H1 (cell line): ENCODE results near the gene GOLGA6B. TPM values are rescaled to one million over a fixed set of nuclear protein-coding genes. Genes with fewer than 3 reads are reported as not detected.

Experiments used
- CTCF ChIA-PET: fragments of 300-600 bp; sonication (Branson Sonifier 250); formaldehyde crosslinking; loops from one replicate; lab custom pipeline; 2021; ENCODE audit not compliant: partially characterized antibody; lab: Charles Lee
- POLR2A ChIA-PET: fragments of 300-600 bp; sonication (Branson Sonifier 250); formaldehyde crosslinking; loops from one replicate; lab custom pipeline; 2021; ENCODE audit warnings: inconsistent platforms; ENCODE audit not compliant: partially characterized antibody; lab: Charles Lee
- DNase-seq, 2 experiments: peaks; one replicate each; pipeline versions ENCODE4 v3.0.0 to v3.0.0-alpha.2; 2010 to 2022; ENCODE audit warnings: low spot score in 2 of 2, low read depth in 1 of 2, mixed read lengths in 1 of 2
- FAIRE-seq: peaks from 2 replicates; lab custom pipeline; 2011; peaks lifted over from hg19 to GRCh38; lab: Jason Lieb, UNC
- H2AFZ ChIP-seq: 2 replicates; pipeline ENCODE4 v1.8.1; 2012; ENCODE audit warnings: low read length, inconsistent platforms
- H2AK5ac ChIP-seq: 2 replicates; pipeline ENCODE4 v1.6.1; 2013; ENCODE audit warnings: low read depth, low read length
- H2BK120ac ChIP-seq: replicated peaks from 2 replicates; pipeline ENCODE3; 2013; ENCODE audit warnings: low read depth, low read length, inconsistent platforms
- H2BK12ac ChIP-seq: 2 replicates; pipeline ENCODE4 v1.6.1; 2013; ENCODE audit warnings: low read depth, low read length
- H2BK15ac ChIP-seq: 2 replicates; pipeline ENCODE4 v1.6.1; 2013; ENCODE audit warnings: low read length
- H2BK20ac ChIP-seq: 2 replicates; pipeline ENCODE4 v1.6.1; 2013; ENCODE audit warnings: low read length
- H2BK5ac ChIP-seq: 2 replicates; pipeline ENCODE4 v1.6.1; 2013; ENCODE audit warnings: low read depth, low read length
- H3K14ac ChIP-seq: 2 replicates; pipeline ENCODE4 v1.6.1; 2013; ENCODE audit warnings: inconsistent platforms; ENCODE audit not compliant: insufficient read length
- H3K18ac ChIP-seq: 2 replicates; pipeline ENCODE4 v1.6.1; 2013; ENCODE audit warnings: low read length; ENCODE audit errors: extremely low read depth
- H3K23ac ChIP-seq: 2 replicates; pipeline ENCODE4 v1.6.1; 2013; ENCODE audit warnings: inconsistent platforms; ENCODE audit not compliant: insufficient read length
- H3K23me2 ChIP-seq: 2 replicates; pipeline ENCODE4 v1.6.1; 2013; ENCODE audit warnings: low read depth, low read length
- H3K27ac ChIP-seq: 2 replicates; pipeline ENCODE4 v1.6.1; 2011; ENCODE audit warnings: low read depth, low read length, inconsistent platforms
- H3K27me3 ChIP-seq, 4 experiments: replicated peaks in 1 of 4; 1 replicate in 1 of 4; 2 replicates in 3 of 4; pipeline versions ENCODE4 v1.6.1 to v1.8.1; 2011 to 2013; ENCODE audit warnings: low read length in 3 of 4, mild to moderate bottlenecking in 3 of 4, inconsistent platforms in 2 of 4, mixed read lengths in 2 of 4, moderate library complexity in 1 of 4; ENCODE audit not compliant: control insufficient read depth in 3 of 4, insufficient read depth in 3 of 4; ENCODE audit errors: extremely low read depth in 1 of 4
- H3K36me3 ChIP-seq, 4 experiments: 2 replicates each; pipeline versions ENCODE4 v1.6.1 to v1.8.1; 2011 to 2013; ENCODE audit warnings: mild to moderate bottlenecking in 4 of 4, low read length in 3 of 4, moderate library complexity in 2 of 4, control low read depth in 1 of 4, inconsistent platforms in 1 of 4; ENCODE audit not compliant: insufficient read depth in 4 of 4, control insufficient read depth in 2 of 4
- H3K4ac ChIP-seq: replicated peaks from 2 replicates; pipeline ENCODE3; 2013; ENCODE audit warnings: low read length, low read depth, mixed read lengths, inconsistent platforms; ENCODE audit not compliant: insufficient read length
- H3K4me1 ChIP-seq, 4 experiments: replicated peaks in 1 of 4; 1 replicate in 1 of 4; 2 replicates in 3 of 4; pipeline versions ENCODE4 v1.6.1 to v1.8.1; 2011 to 2013; ENCODE audit warnings: low read length in 3 of 4, inconsistent platforms in 2 of 4, mixed read lengths in 1 of 4; ENCODE audit not compliant: insufficient read depth in 4 of 4, control insufficient read depth in 3 of 4
- H3K4me2 ChIP-seq, 2 experiments: 2 replicates each; pipeline versions ENCODE4 v1.6.1 to v1.8.1; 2011 to 2013; ENCODE audit warnings: low read depth in 2 of 2, low read length in 2 of 2, control low read depth in 1 of 2, inconsistent platforms in 1 of 2, mild to moderate bottlenecking in 1 of 2; ENCODE audit not compliant: insufficient read depth in 1 of 2
- H3K4me3 ChIP-seq, 4 experiments: fragments of 200-600, 300-600 bp in 1 of 4; sonication (generic), shearing (Covaris generic), sonication (Bioruptor Twin) in 1 of 4; 2 replicates each; pipeline versions ENCODE4 v1.5.1 to v1.8.1; 2011 to 2016; ENCODE audit warnings: low read length in 4 of 4, low read depth in 3 of 4, control low read depth in 2 of 4, inconsistent platforms in 2 of 4, mild to moderate bottlenecking in 2 of 4, mixed read lengths in 1 of 4, moderate library complexity in 1 of 4; ENCODE audit not compliant: insufficient read depth in 2 of 4; ENCODE audit errors: extremely low read depth in 1 of 4
- H3K56ac ChIP-seq: replicated peaks from 2 replicates; pipeline ENCODE3; 2013; ENCODE audit warnings: low read depth, mild to moderate bottlenecking, mixed read lengths, low read length, inconsistent platforms; ENCODE audit not compliant: insufficient read length
- H3K79me1 ChIP-seq: 2 replicates; pipeline ENCODE4 v1.6.1; 2013; ENCODE audit warnings: low read depth, low read length, control low read depth
- H3K79me2 ChIP-seq, 2 experiments: 2 replicates each; pipeline versions ENCODE4 v1.6.1 to v1.8.1; 2012 to 2013; ENCODE audit warnings: low read length in 2 of 2, mild to moderate bottlenecking in 2 of 2, inconsistent platforms in 1 of 2; ENCODE audit not compliant: insufficient read depth in 2 of 2, control insufficient read depth in 1 of 2
- H3K9ac ChIP-seq, 4 experiments: replicated peaks in 1 of 4; 1 replicate in 1 of 4; 2 replicates in 3 of 4; pipeline versions ENCODE4 v1.6.1 to v1.8.1; 2011 to 2013; ENCODE audit warnings: low read depth in 3 of 4, low read length in 3 of 4, control low read depth in 2 of 4, mild to moderate bottlenecking in 2 of 4, moderate library complexity in 2 of 4, inconsistent platforms in 1 of 4; ENCODE audit errors: extremely low read depth in 1 of 4
- H3K9me3 ChIP-seq, 2 experiments: 2 replicates each; pipeline versions ENCODE4 v1.6.1 to v1.8.1; 2012 to 2013; ENCODE audit warnings: mild to moderate bottlenecking in 2 of 2, moderate library complexity in 2 of 2, control low read depth in 1 of 2, inconsistent platforms in 1 of 2, low read depth in 1 of 2, low read length in 1 of 2, mixed read lengths in 1 of 2; ENCODE audit not compliant: insufficient read depth in 2 of 2
- H4K20me1 ChIP-seq, 2 experiments: replicated peaks in 1 of 2; 2 replicates each; pipeline versions ENCODE3 to v1.8.1; 2011 to 2013; ENCODE audit warnings: inconsistent platforms in 2 of 2, low read length in 2 of 2, mild to moderate bottlenecking in 1 of 2; ENCODE audit not compliant: insufficient read depth in 2 of 2, control insufficient read depth in 1 of 2
- H4K5ac ChIP-seq: 2 replicates; pipeline ENCODE4 v1.6.1; 2013; ENCODE audit warnings: low read length, low read depth, mixed read lengths, inconsistent platforms; ENCODE audit not compliant: insufficient read length
- H4K8ac ChIP-seq: 2 replicates; pipeline ENCODE4 v1.8.0; 2013; ENCODE audit warnings: mild to moderate bottlenecking, moderate library complexity, low read length, inconsistent platforms; ENCODE audit not compliant: insufficient read depth; ENCODE audit errors: extremely low read depth
- H4K91ac ChIP-seq: replicated peaks from 2 replicates; pipeline ENCODE3; 2013; ENCODE audit warnings: low read length, mixed read lengths, inconsistent platforms; ENCODE audit not compliant: insufficient read length
- ASH2L ChIP-seq: fragments of 200-600, 300-600 bp; sonication (generic); IDR thresholded peaks from one replicate; pipeline ENCODE4 v1.7.1; 2017; ENCODE audit warnings: low read length
- BCL11A ChIP-seq, 2 experiments: IDR thresholded peaks; one replicate each; pipeline ENCODE4 v1.6.1; 2011; ENCODE audit warnings: low read depth in 2 of 2, low read length in 2 of 2, mild to moderate bottlenecking in 2 of 2
- BRCA1 ChIP-seq: IDR thresholded peaks from 2 replicates; pipeline ENCODE4 v1.6.1; 2012; ENCODE audit warnings: low read depth, low read length, improper control_type of control experiment
- CHD2 ChIP-seq: IDR thresholded peaks from 2 replicates; pipeline ENCODE4 v1.6.1; 2012; ENCODE audit warnings: low read length, improper control_type of control experiment
- CTBP2 ChIP-seq: IDR thresholded peaks from 2 replicates; pipeline ENCODE4 v1.7.0; 2011; ENCODE audit warnings: borderline replicate concordance, mild to moderate bottlenecking, moderate library complexity, mixed read lengths, low read length; ENCODE audit not compliant: insufficient read depth, insufficient read length
- EP300 ChIP-seq, 2 experiments: IDR thresholded peaks; 1 replicate in 1 of 2; 2 replicates in 1 of 2; pipeline ENCODE4 v1.6.1; 2011 to 2012; ENCODE audit warnings: low read depth in 2 of 2, low read length in 2 of 2, mild to moderate bottlenecking in 2 of 2, borderline replicate concordance in 1 of 2, inconsistent platforms in 1 of 2, moderate library complexity in 1 of 2
- JUN ChIP-seq: IDR thresholded peaks from 2 replicates; pipeline ENCODE4 v1.6.1; 2011; ENCODE audit warnings: low read depth, mild to moderate bottlenecking, improper control_type of control experiment, low read length
- KDM5A ChIP-seq: fragments of 200-600 bp; IDR thresholded peaks from 2 replicates; pipeline ENCODE4 v1.7.1; 2012; ENCODE audit warnings: mild to moderate bottlenecking, low read length, inconsistent platforms, mixed read lengths
- RAD21 ChIP-seq, 2 experiments: IDR thresholded peaks in 1 of 2; conservative IDR thresholded peaks in 1 of 2; 2 replicates each; pipeline ENCODE4 v1.6.1; 2011; ENCODE audit warnings: low read depth in 2 of 2, low read length in 2 of 2, improper control_type of control experiment in 1 of 2, inconsistent platforms in 1 of 2, mild to moderate bottlenecking in 1 of 2, moderate library complexity in 1 of 2
- TEAD4 ChIP-seq: IDR thresholded peaks from 2 replicates; pipeline ENCODE4 v1.6.1; 2012; ENCODE audit warnings: low read depth, low read length, inconsistent platforms, mixed read lengths
- WGBS, 2 experiments: shearing (Covaris generic) in 1 of 2; methylation state at CpG; one replicate each; pipeline versions ENCODE4 v1.1.6 to v1.1.7; 2013 to 2015; ENCODE audit warnings: low lambda C conversion rate in 2 of 2, mixed read lengths in 2 of 2, inconsistent platforms in 1 of 2, low coverage in 1 of 2, missing lambda C conversion rate in 1 of 2; ENCODE audit not compliant: insufficient replicate concordance in 2 of 2, insufficient coverage in 1 of 2, insufficient read length in 1 of 2; ENCODE audit errors: extremely low coverage in 1 of 2, missing lambda C conversion rate in 1 of 2; 5-methylcytosine and 5-hydroxymethylcytosine counted together
- polyA plus RNA-seq, 7 experiments: library from polyadenylated mRNA; depleted of rRNA in 3 of 7; stranded (reverse) in 5 of 7; unstranded in 2 of 7; fragments of >200 nt in 5 of 7; fragments of 200-250 nt in 2 of 7; gene quantifications; 1 replicate in 5 of 7; 2 replicates in 1 of 7; 4 replicates in 1 of 7; pipeline versions ENCODE4 v1.2.1 to v1.2.3, GENCODE V29; 2011 to 2013; ENCODE audit warnings: missing spikeins in 2 of 7, mixed read lengths in 2 of 7
- total RNA-seq: library from RNA; stranded (reverse); fragmentation: NEBNext Ultra II Directional; extraction: Animal tissue kit (Norgen Biotek cat#: 25700); gene quantifications from 2 replicates; pipeline ENCODE4 v1.2.1, GENCODE V29; 2021
- TF ChIP-seq, protein P1 (sequence below): IDR thresholded peaks from 2 replicates; pipeline ENCODE4 v1.6.1; 2012; ENCODE audit warnings: inconsistent platforms

Gene GOLGA6B
- total and polyA plus RNA-seq, 2 of the 8 experiments (the other 6 are each of a cell fraction or from before 2014, with no cell fraction given), result 0.09 TPM; not detected in 1

DNA sequence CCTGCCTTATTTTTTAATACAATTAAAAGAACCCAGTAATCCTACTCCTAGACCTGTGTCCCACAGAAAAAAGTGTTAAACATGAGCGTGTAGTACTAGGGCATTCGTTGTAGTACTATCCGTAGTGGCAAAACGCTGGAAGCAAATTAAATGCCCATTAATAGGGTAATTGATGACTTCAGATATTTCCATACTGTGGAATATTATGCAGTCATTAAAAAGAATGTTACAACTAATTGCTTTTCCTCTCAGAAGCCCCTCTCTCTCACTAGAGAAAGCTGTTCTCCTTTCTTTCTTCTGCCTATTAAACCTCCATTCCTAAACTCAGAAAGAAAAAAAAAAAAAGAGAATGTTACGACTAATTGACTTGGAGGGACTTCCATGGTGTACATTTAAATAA is 34.2 kb downstream of the GOLGA6B start:
- FAIRE-seq, result no peak
- H4K8ac ChIP-seq, result no peak overlapping the region
- H3K79me1 ChIP-seq, result 0 out of 2 replicates have a peak, but pooled peaks cover 3% of the 10 kb centered on the region
- POLR2A ChIA-PET, result no interaction called here
- no peak overlapping the region for H3K4me2 ChIP-seq
- H3K56ac ChIP-seq, result no peak overlapping the region
- H2AFZ ChIP-seq, result no peak overlapping the region
- H3K27me3 ChIP-seq, result no peaks in the 10 kb centered on the region
- no peak overlapping the region for H3K27ac ChIP-seq
- H3K14ac ChIP-seq, result no peak overlapping the region
- H3K23ac ChIP-seq, result no peak overlapping the region
- TF ChIP-seq JUN (no peak), TEAD4 (no peak), CTBP2 (no peak), CHD2 (no peak), BCL11A (IDR thresholded peaks at IDR 0.05; ENCODE audit: low read depth in 2 of 2, low read length in 2 of 2) (no peak), BRCA1 (no peak), RAD21 (IDR thresholded peaks at IDR 0.05 in 1 of 2, conservative IDR thresholded peaks at IDR 0.05 in 1 of 2; ENCODE audit: low read depth in 2 of 2, low read length in 2 of 2) (no peak), KDM5A (no peak), EP300 (IDR thresholded peaks at IDR 0.05; ENCODE audit: borderline replicate concordance in 1 of 2, low read depth in 2 of 2, low read length in 2 of 2) (no peak), ASH2L (no peak)
- TF ChIP-seq, protein P1, sequence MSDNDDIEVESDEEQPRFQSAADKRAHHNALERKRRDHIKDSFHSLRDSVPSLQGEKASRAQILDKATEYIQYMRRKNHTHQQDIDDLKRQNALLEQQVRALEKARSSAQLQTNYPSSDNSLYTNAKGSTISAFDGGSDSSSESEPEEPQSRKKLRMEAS, result no peak
- TF ChIP-seq, all 59 proteins: peak for 0
- no peak overlapping the region for H2AK5ac ChIP-seq
- CTCF ChIA-PET, result interaction anchor here (0.6 to 1.2 kb wide), 2 partner anchors 61 to 1864 kb away, joined by 3 read pairs; no protein-coding TSS in a partner anchor
- H3K4me3 ChIP-seq, result no peak overlapping the region
- H2BK120ac ChIP-seq, result no peak overlapping the region
- H2BK20ac ChIP-seq, result no peak overlapping the region
- H3K23me2 ChIP-seq, result 0 out of 2 replicates have a peak, but pooled peaks cover 2% of the 10 kb centered on the region
- no peaks in the 10 kb centered on the region for H3K36me3 ChIP-seq
- H3K18ac ChIP-seq, result no peak overlapping the region
- no peak overlapping the region for H2BK5ac ChIP-seq
- WGBS, 2 experiments, result 98% methylated on average over 5 of the region's 5 CpGs; no CpG with 5 or more reads in 1 of the 2 experiments
- no peak overlapping the region for H2BK12ac ChIP-seq
- H3K4me1 ChIP-seq, result 0 out of 7 replicates have a peak, but pooled peaks cover 0 to 2% (median 0%) of the 10 kb centered on the region in 4 experiments
- DNase-seq, result no peak
- H4K5ac ChIP-seq, result no peak overlapping the region
- peaks cover 0 to 36% of the 10 kb centered on the region in 2 experiments; a peak in 2 of 4 replicates for H3K79me2 ChIP-seq
- no peak overlapping the region for H4K91ac ChIP-seq
- H3K9me3 ChIP-seq, result no peaks in the 10 kb centered on the region
- no peak overlapping the region for H3K4ac ChIP-seq
- H4K20me1 ChIP-seq, result no peaks in the 10 kb centered on the region
- H2BK15ac ChIP-seq, result no peak overlapping the region
- H3K9ac ChIP-seq, result no peak overlapping the region
